Measurements from ENCODE around the gene NKX2-8. TPM values are rescaled to one million over a fixed set of nuclear protein-coding genes. Genes with fewer than 3 reads are reported as not detected.

The NKX2-8 gene
- total and polyA plus RNA-seq, 4 donors: 0.45 to 1.3 (median 1.1) TPM

DNA sequence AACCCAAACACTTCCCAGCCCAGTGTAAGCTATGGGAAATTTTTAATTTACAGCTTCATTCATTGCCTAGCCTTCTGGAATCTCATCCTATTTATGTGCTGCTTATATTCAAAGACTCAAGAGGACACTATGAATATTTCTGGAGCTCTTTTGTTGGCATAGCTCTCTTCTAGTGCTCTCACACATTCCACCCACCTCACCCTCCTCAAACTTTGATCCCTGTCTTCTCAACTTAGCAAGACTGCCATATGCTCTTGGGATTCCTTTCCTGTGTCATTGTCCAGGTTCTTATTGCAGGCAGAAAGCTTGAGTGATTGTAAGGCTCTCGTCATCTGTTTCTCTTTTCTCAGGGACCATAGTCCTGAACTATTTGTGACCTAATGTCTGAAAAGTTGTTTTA is 44.4 kb downstream of the NKX2-8 start:
- H3K9ac ChIP-seq (ENCODE audit: insufficient read depth in 1 of 2, low read length in 2 of 2): no peak overlapping the region
- peaks cover 0 to 2% (median 0%) of the 10 kb centered on the region in 3 donors for H3K27me3 ChIP-seq (ENCODE audit: control insufficient read depth in 3 of 3, insufficient read depth in 3 of 3, low read length in 2 of 3)
- H3K4me1 ChIP-seq (ENCODE audit: control insufficient read depth in 5 of 5, insufficient read depth in 5 of 5, low read length in 5 of 5): no peaks in the 10 kb centered on the region
- H3K4me3 ChIP-seq: no peak overlapping the region
- 57 to 76% methylated on average over 1 of the region's 1 CpG for WGBS, 2 donors
- no peak for DNase-seq
- no peak for ATAC-seq (ENCODE audit: insufficient read depth, low FRiP score)
- no peaks in the 10 kb centered on the region for H3K36me3 ChIP-seq (ENCODE audit: control insufficient read depth in 4 of 4, insufficient read depth in 4 of 4, low read length in 4 of 4)
- peaks cover 0 to 14% (median 0%) of the 10 kb centered on the region in 4 donors for H3K9me3 ChIP-seq (ENCODE audit: control insufficient read depth in 4 of 4, insufficient read depth in 3 of 4, low read length in 3 of 4)
- no peak overlapping the region for H3K27ac ChIP-seq (ENCODE audit: low read depth in 1 of 2, low read length in 1 of 2)
- TF ChIP-seq, protein P1, sequence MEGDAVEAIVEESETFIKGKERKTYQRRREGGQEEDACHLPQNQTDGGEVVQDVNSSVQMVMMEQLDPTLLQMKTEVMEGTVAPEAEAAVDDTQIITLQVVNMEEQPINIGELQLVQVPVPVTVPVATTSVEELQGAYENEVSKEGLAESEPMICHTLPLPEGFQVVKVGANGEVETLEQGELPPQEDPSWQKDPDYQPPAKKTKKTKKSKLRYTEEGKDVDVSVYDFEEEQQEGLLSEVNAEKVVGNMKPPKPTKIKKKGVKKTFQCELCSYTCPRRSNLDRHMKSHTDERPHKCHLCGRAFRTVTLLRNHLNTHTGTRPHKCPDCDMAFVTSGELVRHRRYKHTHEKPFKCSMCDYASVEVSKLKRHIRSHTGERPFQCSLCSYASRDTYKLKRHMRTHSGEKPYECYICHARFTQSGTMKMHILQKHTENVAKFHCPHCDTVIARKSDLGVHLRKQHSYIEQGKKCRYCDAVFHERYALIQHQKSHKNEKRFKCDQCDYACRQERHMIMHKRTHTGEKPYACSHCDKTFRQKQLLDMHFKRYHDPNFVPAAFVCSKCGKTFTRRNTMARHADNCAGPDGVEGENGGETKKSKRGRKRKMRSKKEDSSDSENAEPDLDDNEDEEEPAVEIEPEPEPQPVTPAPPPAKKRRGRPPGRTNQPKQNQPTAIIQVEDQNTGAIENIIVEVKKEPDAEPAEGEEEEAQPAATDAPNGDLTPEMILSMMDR (IDR thresholded peaks at IDR 0.05; ENCODE audit: control extremely low read depth, extremely low read depth): no peak

Other genes with a start within 250 kb of the NKX2-8 start
- 100 to 1,000 TPM; 185 to 236 TPM for gene NKX2-1, start 62.4 kb downstream of the NKX2-8 start, total RNA-seq
- 100 to 1,000 TPM in 1 of 2 donors, 10 to 100 TPM in 1; 53.4 to 155 TPM for gene NKX2-1, start 62.4 kb downstream of the NKX2-8 start, polyA plus RNA-seq
- 1 to 10 TPM; 1.8 to 6.0 TPM for gene PAX9, start 79.2 kb upstream of the NKX2-8 start, total RNA-seq
- 1 to 10 TPM; 1.2 to 1.8 TPM for gene PAX9, start 79.2 kb upstream of the NKX2-8 start, polyA plus RNA-seq